Smooth muscle cell (in vitro differentiated cells): ENCODE data around the gene SYT6. TPM values are rescaled to one million over a fixed set of nuclear protein-coding genes. Genes with fewer than 3 reads are reported as not detected.

ENCODE experiments used
- DNase-seq: peaks from one replicate; lab custom pipeline; 2025; ENCODE audit not compliant: unreplicated experiment; lab: John Stamatoyannopoulos, UW
- H2AFZ ChIP-seq: fragments of 200-600 bp; sonication (generic); 2 replicates; pipeline ENCODE4 v1.6.0; 2016; ENCODE audit warnings: antibody characterized with exemption, low read depth, mild to moderate bottlenecking
- H3F3A ChIP-seq: fragments of 200-600 bp; sonication (generic); 2 replicates; pipeline ENCODE4 v1.6.0; 2017; ENCODE audit warnings: antibody characterized with exemption, low read depth
- H3K27ac ChIP-seq: fragments of 200-600 bp; sonication (generic); 2 replicates; pipeline ENCODE4 v1.5.1; 2016; ENCODE audit warnings: low read depth, mild to moderate bottlenecking
- H3K27me3 ChIP-seq: fragments of 200-600 bp; sonication (generic); 2 replicates; pipeline ENCODE4 v1.6.1; 2016; ENCODE audit warnings: low read depth, mild to moderate bottlenecking
- H3K36me3 ChIP-seq: fragments of 200-600 bp; sonication (generic); 2 replicates; pipeline ENCODE4 v1.5.1; 2016; ENCODE audit warnings: low read depth
- H3K4me1 ChIP-seq: fragments of 200-600 bp; sonication (generic); 2 replicates; pipeline ENCODE4 v1.5.1; 2016; ENCODE audit warnings: low read depth
- H3K4me2 ChIP-seq: fragments of 200-600 bp; sonication (generic); 2 replicates; pipeline ENCODE4 v1.6.0; 2016; ENCODE audit warnings: mild to moderate bottlenecking
- H3K4me3 ChIP-seq: fragments of 200-600 bp; sonication (generic); 2 replicates; pipeline ENCODE4 v1.5.1; 2016; ENCODE audit warnings: mild to moderate bottlenecking
- H3K79me2 ChIP-seq: fragments of 200-600 bp; sonication (generic); 2 replicates; pipeline ENCODE4 v1.6.0; 2016; ENCODE audit warnings: low read depth, mild to moderate bottlenecking
- H3K9ac ChIP-seq: fragments of 200-600 bp; sonication (generic); 2 replicates; pipeline ENCODE4 v1.6.0; 2016; ENCODE audit warnings: low read depth
- H3K9me3 ChIP-seq: fragments of 200-600 bp; sonication (generic); replicated peaks from 2 replicates; pipeline ENCODE4 v1.5.1; 2016; ENCODE audit warnings: low read depth
- H4K20me1 ChIP-seq: fragments of 200-600 bp; sonication (generic); 2 replicates; pipeline ENCODE4 v1.6.0; 2016; ENCODE audit warnings: low read depth
- WGBS: methylation state at CpG from one replicate; pipeline ENCODE4 v1.1.7; 2016; ENCODE audit warnings: low lambda C conversion rate; 5-methylcytosine and 5-hydroxymethylcytosine counted together
- polyA plus RNA-seq: library from polyadenylated mRNA; unstranded; fragments of >200 nt; fragmentation: Nextera tagmentation; extraction: Ambion mirVana; gene quantifications from 2 replicates; pipeline ENCODE4 v1.2.1, GENCODE V29; 2016
- total RNA-seq: library from RNA; depleted of rRNA; stranded (reverse); fragments of >200 nt; gene quantifications from 2 replicates; pipeline ENCODE4 v1.2.3, GENCODE V29; 2014
- TF ChIP-seq, protein P1 (sequence below): fragments of 200-600 bp; sonication (generic); IDR thresholded peaks from 2 replicates; pipeline ENCODE4 v1.5.1; 2017; ENCODE audit warnings: borderline replicate concordance, mild to moderate bottlenecking, antibody characterized with exemption; ENCODE audit not compliant: insufficient read depth, poor library complexity, severe bottlenecking

Gene SYT6
- total and polyA plus RNA-seq, 2 experiments from 2014 or later, result not detected

DNA sequence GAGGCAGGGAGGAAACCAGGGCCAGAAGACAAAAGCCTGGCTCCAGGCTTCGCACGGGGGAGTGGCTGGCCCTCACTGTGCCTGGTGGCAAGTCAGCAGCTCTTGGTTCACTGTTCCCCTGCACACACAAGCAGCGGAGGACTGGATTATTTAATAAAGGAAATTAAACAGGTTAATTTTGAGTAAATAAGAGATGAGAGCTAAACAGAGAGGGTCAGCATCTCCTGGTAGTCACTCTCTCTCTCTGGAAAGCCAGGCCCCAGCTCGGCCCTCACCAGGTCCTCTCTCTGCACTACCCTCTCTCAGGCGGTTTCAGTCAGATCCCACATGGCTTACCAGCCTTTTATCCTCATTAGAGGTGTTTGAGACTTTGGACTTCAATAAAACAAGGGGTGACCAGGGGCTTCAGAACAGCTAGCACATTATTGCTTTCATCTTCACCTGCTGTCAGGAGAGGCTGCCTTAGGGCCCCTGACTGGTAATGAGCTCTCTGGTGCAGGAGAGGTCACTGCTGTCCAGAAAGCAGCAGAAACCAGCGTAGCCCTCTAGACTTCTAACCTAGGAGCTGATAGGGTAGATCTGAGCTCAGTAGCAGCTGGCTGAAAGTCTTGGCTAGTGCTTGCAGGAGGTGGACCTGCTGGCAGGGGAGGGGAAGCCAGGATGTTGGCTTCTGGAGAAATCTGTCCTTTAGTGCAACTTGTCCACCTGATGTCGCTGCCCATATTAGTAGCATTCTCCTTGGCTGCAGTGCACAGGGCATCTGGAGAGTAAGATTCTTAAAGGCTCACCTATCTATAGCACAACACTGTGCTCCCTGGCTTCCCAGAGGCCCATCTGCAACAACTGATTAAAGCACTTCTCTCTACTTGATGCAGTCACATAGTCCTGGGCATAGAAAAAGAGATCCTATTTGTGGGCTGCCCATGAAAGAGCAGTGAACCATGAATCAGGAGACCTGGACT is 45.9 kb downstream of the SYT6 start:
- H3K36me3 ChIP-seq, result no peaks in the 10 kb centered on the region
- H3K79me2 ChIP-seq, result no peaks in the 10 kb centered on the region
- no peak overlapping the region for H3K9ac ChIP-seq
- 94% methylated on average over 7 of the region's 7 CpGs for WGBS
- H3F3A ChIP-seq, result no peaks in the 10 kb centered on the region
- H4K20me1 ChIP-seq, result no peaks in the 10 kb centered on the region
- no peak overlapping the region for H3K27ac ChIP-seq
- H3K4me1 ChIP-seq, result peaks cover 15% of the 10 kb centered on the region
- no peak for DNase-seq
- H3K4me2 ChIP-seq, result no peak overlapping the region
- TF ChIP-seq, protein P1, sequence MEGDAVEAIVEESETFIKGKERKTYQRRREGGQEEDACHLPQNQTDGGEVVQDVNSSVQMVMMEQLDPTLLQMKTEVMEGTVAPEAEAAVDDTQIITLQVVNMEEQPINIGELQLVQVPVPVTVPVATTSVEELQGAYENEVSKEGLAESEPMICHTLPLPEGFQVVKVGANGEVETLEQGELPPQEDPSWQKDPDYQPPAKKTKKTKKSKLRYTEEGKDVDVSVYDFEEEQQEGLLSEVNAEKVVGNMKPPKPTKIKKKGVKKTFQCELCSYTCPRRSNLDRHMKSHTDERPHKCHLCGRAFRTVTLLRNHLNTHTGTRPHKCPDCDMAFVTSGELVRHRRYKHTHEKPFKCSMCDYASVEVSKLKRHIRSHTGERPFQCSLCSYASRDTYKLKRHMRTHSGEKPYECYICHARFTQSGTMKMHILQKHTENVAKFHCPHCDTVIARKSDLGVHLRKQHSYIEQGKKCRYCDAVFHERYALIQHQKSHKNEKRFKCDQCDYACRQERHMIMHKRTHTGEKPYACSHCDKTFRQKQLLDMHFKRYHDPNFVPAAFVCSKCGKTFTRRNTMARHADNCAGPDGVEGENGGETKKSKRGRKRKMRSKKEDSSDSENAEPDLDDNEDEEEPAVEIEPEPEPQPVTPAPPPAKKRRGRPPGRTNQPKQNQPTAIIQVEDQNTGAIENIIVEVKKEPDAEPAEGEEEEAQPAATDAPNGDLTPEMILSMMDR, result no peak
- no peaks in the 10 kb centered on the region for H3K9me3 ChIP-seq
- H2AFZ ChIP-seq, result no peak overlapping the region
- H3K27me3 ChIP-seq, result no peaks in the 10 kb centered on the region
- no peak overlapping the region for H3K4me3 ChIP-seq

DNA sequence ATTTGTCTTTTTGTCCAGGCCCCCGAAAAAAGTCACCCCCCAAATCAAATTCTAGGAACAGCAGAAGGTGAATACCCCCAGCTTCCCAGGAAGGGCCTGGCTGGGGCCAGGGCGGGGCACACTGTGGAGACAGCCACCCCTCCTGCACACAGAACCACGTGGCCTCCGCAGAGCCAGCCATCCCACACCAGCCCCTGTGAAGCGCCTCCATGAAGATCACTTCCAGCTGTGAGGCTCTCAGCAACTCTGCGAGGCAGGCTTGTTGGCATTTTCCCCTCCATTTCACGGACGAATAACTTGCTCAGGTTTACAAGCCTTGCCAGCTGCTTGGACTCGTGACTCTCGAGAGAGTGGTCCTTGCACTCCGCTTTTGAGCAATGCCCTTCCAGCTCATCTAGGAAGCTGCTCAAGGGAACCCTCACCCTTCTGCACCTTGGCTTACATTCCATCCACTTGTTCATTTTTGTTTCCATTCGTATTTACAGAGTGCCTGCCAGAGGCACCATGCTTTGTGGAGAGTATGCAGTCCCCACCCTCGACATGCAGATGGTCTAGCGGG is 48.2 kb downstream of the SYT6 start:
- H3K9me3 ChIP-seq, result no peaks in the 10 kb centered on the region
- TF ChIP-seq, protein P1, result no peak
- no peak for DNase-seq
- peaks cover 15% of the 10 kb centered on the region for H3K4me1 ChIP-seq
- no peaks in the 10 kb centered on the region for H3K36me3 ChIP-seq
- no peak overlapping the region for H3K27ac ChIP-seq
- no peaks in the 10 kb centered on the region for H3F3A ChIP-seq
- no peak overlapping the region for H2AFZ ChIP-seq
- H3K9ac ChIP-seq, result no peak overlapping the region
- H3K4me3 ChIP-seq, result no peak overlapping the region
- WGBS, result 78% methylated on average over 14 of the region's 14 CpGs
- no peak overlapping the region for H3K4me2 ChIP-seq
- H3K27me3 ChIP-seq, result no peaks in the 10 kb centered on the region
- no peaks in the 10 kb centered on the region for H3K79me2 ChIP-seq
- H4K20me1 ChIP-seq, result no peaks in the 10 kb centered on the region

DNA sequence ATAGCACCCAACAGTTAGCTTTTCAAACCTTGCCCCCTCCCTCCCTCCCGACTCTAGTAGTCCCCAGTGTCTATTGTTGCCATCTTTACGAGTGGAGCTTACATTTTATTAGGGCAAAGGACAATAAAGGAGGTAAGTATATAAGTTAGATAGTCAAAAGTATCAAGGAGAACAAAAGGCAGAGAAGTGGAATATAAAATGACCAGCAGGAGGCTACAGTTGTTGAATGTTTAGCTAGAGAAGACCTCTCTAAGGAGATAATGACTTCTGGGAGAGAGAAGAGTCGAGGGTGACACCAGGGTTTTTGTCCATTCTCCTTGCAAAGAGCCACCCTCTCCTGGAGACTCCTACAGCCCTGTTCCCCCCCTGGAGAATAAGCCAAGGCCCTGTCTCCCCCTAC is 48.7 kb downstream of the SYT6 start:
- Histone ChIP-seq H4K20me1 (no peaks in the 10 kb centered on the region), H3K36me3 (no peaks in the 10 kb centered on the region), H3K9ac (no peak overlapping the region), H2AFZ (no peak overlapping the region), H3F3A (no peaks in the 10 kb centered on the region), H3K4me3 (no peak overlapping the region), H3K4me1 (peaks cover 15% of the 10 kb centered on the region), H3K27me3 (no peaks in the 10 kb centered on the region), H3K27ac (no peak overlapping the region), H3K4me2 (no peak overlapping the region), H3K79me2 (no peaks in the 10 kb centered on the region), H3K9me3 (no peaks in the 10 kb centered on the region)
- WGBS, result 89% methylated on average over 3 of the region's 3 CpGs
- TF ChIP-seq, protein P1, result no peak
- no peak for DNase-seq
